Neural cell (in vitro differentiated cells): ENCODE measurements around the gene KLC1. TPM values are rescaled to one million over a fixed set of nuclear protein-coding genes. Genes with fewer than 3 reads are reported as not detected.

ENCODE experiments used
- H2AFZ ChIP-seq: fragments of 200-600, 300-800 bp; sonication (generic), shearing (Covaris generic); 2 replicates; pipeline ENCODE4 v1.6.0; 2014; ENCODE audit warnings: low read depth, mild to moderate bottlenecking, antibody characterized with exemption, low read length, moderate library complexity
- H3F3A ChIP-seq: fragments of 200-600 bp; shearing (Covaris generic); 2 replicates; pipeline ENCODE4 v1.6.1; 2016; ENCODE audit warnings: mild to moderate bottlenecking, moderate library complexity, mixed read lengths, antibody characterized with exemption, low read length; ENCODE audit not compliant: insufficient read depth, poor library complexity, severe bottlenecking
- H3K27ac ChIP-seq: fragments of 200-600, 300-800 bp; sonication (generic), shearing (Covaris generic); 2 replicates; pipeline ENCODE4 v1.5.1; 2014; ENCODE audit warnings: mild to moderate bottlenecking, low read length, moderate library complexity
- H3K27me3 ChIP-seq: fragments of 300-800, 200-600 bp; sonication (generic), shearing (Covaris generic); 2 replicates; pipeline ENCODE4 v1.6.0; 2014; ENCODE audit warnings: mild to moderate bottlenecking, low read depth, low read length, moderate library complexity; ENCODE audit not compliant: insufficient read depth
- H3K36me3 ChIP-seq: fragments of 300-800, 200-600 bp; sonication (generic), shearing (Covaris generic); 2 replicates; pipeline ENCODE4 v1.5.1; 2014; ENCODE audit warnings: mild to moderate bottlenecking, antibody characterized with exemption, low read length, moderate library complexity; ENCODE audit not compliant: insufficient read depth
- H3K4me2 ChIP-seq: fragments of 300-800, 200-600 bp; sonication (generic), shearing (Covaris generic); 2 replicates; pipeline ENCODE4 v1.6.0; 2014; ENCODE audit warnings: mild to moderate bottlenecking, low read length
- H3K4me3 ChIP-seq: fragments of 300-800, 200-600 bp; sonication (generic), shearing (Covaris generic); 2 replicates; pipeline ENCODE4 v1.5.1; 2014; ENCODE audit warnings: mild to moderate bottlenecking, low read length, moderate library complexity
- H3K79me2 ChIP-seq: fragments of 200-600 bp; shearing (Covaris generic); replicated peaks from 2 replicates; pipeline ENCODE4 v1.6.0; 2014; ENCODE audit warnings: mild to moderate bottlenecking, low read length, moderate library complexity; ENCODE audit not compliant: insufficient read depth
- H3K9ac ChIP-seq: fragments of 300-800, 200-600 bp; sonication (generic), shearing (Covaris generic); 2 replicates; pipeline ENCODE4 v1.6.1; 2016; ENCODE audit warnings: mild to moderate bottlenecking, low read length, mixed read lengths
- H3K9me2 ChIP-seq: fragments of 200-600 bp; shearing (Covaris generic); 2 replicates; pipeline ENCODE4 v1.6.1; 2016; ENCODE audit warnings: mild to moderate bottlenecking, low read length, mixed read lengths; ENCODE audit not compliant: insufficient read depth
- H3K9me3 ChIP-seq: fragments of 200-600, 300-800 bp; sonication (generic), shearing (Covaris generic); 2 replicates; pipeline ENCODE4 v1.6.1; 2016; ENCODE audit warnings: mild to moderate bottlenecking, mixed run types, low read length, moderate library complexity, mixed read lengths
- H4K20me1 ChIP-seq: fragments of 200-600 bp; shearing (Covaris generic); 2 replicates; pipeline ENCODE4 v1.6.1; 2016; ENCODE audit warnings: mild to moderate bottlenecking, mixed run types; ENCODE audit not compliant: insufficient read depth
- EP300 ChIP-seq: fragments of 450-650 bp; conservative IDR thresholded peaks from 2 replicates; pipeline ENCODE4 v1.6.1; 2014; ENCODE audit warnings: antibody characterized with exemption, mild to moderate bottlenecking, moderate library complexity; ENCODE audit not compliant: poor library complexity, severe bottlenecking
- EZH2 ChIP-seq: fragments of 200-600, 300-800 bp; shearing (Covaris generic), sonication (generic); IDR thresholded peaks from 2 replicates; pipeline ENCODE4 v1.6.1; 2014; ENCODE audit warnings: antibody characterized with exemption, low read length, borderline replicate concordance, mild to moderate bottlenecking; ENCODE audit not compliant: insufficient read depth, poor library complexity, severe bottlenecking
- MXI1 ChIP-seq: fragments of 450-650 bp; conservative IDR thresholded peaks from 2 replicates; pipeline ENCODE4 v1.6.1; 2014; ENCODE audit warnings: antibody characterized with exemption, mild to moderate bottlenecking; ENCODE audit not compliant: poor library complexity, severe bottlenecking
- POLR2AphosphoS5 ChIP-seq: IDR thresholded peaks from 2 replicates; pipeline ENCODE4 v1.6.1; 2012
- RAD21 ChIP-seq: fragments of 450-650 bp; conservative IDR thresholded peaks from 2 replicates; pipeline ENCODE4 v1.6.1; 2014; ENCODE audit warnings: antibody characterized with exemption, mild to moderate bottlenecking, moderate library complexity
- SMC3 ChIP-seq: fragments of 450-650 bp; conservative IDR thresholded peaks from 2 replicates; pipeline ENCODE4 v1.6.1; 2014; ENCODE audit warnings: antibody characterized with exemption, mild to moderate bottlenecking, moderate library complexity; ENCODE audit not compliant: poor library complexity
- TAF1 ChIP-seq: IDR thresholded peaks from 2 replicates; pipeline ENCODE4 v1.6.1; 2012; ENCODE audit warnings: low read depth
- polyA plus RNA-seq: library from polyadenylated mRNA; depleted of rRNA; stranded (reverse); fragments of >200 nt; gene quantifications from 2 replicates; pipeline ENCODE4 v1.2.3, GENCODE V29; 2014
- TF ChIP-seq, protein P1 (sequence below): fragments of 450-650 bp; IDR thresholded peaks from 2 replicates; pipeline ENCODE4 v1.5.1; 2014; ENCODE audit warnings: antibody characterized with exemption, mild to moderate bottlenecking, moderate library complexity; ENCODE audit not compliant: poor library complexity, severe bottlenecking
- TF ChIP-seq, protein P2 (sequence below): IDR thresholded peaks from 2 replicates; pipeline ENCODE4 v1.6.1; 2012; ENCODE audit warnings: borderline replicate concordance

The KLC1 gene
- polyA plus RNA-seq, 1 donor from 2014 or later: 1,272 TPM

DNA sequence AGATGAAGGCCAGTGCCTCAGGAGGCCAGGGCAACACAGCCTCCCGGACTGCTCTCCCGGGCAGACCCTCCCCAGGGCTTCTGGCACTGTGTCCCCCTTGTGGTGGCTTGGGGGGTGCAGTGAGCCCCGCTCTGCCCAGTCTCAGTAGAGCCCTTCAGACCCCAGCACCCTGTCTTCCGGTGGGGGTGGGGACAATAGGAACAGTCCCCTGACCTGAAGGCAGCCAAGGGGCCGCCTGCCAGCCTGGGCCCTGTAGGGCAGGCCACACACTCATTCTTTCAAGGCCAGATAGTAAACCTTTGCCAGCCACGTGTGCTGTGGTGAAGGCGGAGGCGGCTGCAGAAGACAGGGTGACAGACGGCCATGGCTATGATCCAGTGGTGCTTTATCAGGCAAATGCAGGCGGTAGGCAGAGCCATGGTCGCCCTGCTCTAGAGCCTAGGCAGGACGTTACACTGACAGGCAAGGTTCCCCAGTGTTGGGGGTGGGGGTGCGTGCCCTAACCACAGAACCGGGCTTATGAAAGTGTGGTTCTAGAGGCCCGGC is 101.6 kb downstream of the KLC1 start:
- no peak overlapping the region for H3K27ac ChIP-seq
- no peak overlapping the region for H3K4me2 ChIP-seq
- no peaks in the 10 kb centered on the region for H3K9me3 ChIP-seq
- H3K9ac ChIP-seq: no peak overlapping the region
- H3K4me3 ChIP-seq: no peak overlapping the region
- no peak overlapping the region for H2AFZ ChIP-seq
- no peaks in the 10 kb centered on the region for H3K36me3 ChIP-seq
- H3K9me2 ChIP-seq: no peaks in the 10 kb centered on the region
- H3K79me2 ChIP-seq: no peaks in the 10 kb centered on the region
- no peaks in the 10 kb centered on the region for H3K27me3 ChIP-seq
- no peaks in the 10 kb centered on the region for H4K20me1 ChIP-seq
- TF ChIP-seq, protein P1, sequence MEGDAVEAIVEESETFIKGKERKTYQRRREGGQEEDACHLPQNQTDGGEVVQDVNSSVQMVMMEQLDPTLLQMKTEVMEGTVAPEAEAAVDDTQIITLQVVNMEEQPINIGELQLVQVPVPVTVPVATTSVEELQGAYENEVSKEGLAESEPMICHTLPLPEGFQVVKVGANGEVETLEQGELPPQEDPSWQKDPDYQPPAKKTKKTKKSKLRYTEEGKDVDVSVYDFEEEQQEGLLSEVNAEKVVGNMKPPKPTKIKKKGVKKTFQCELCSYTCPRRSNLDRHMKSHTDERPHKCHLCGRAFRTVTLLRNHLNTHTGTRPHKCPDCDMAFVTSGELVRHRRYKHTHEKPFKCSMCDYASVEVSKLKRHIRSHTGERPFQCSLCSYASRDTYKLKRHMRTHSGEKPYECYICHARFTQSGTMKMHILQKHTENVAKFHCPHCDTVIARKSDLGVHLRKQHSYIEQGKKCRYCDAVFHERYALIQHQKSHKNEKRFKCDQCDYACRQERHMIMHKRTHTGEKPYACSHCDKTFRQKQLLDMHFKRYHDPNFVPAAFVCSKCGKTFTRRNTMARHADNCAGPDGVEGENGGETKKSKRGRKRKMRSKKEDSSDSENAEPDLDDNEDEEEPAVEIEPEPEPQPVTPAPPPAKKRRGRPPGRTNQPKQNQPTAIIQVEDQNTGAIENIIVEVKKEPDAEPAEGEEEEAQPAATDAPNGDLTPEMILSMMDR: no peak
- TF ChIP-seq, protein P2, sequence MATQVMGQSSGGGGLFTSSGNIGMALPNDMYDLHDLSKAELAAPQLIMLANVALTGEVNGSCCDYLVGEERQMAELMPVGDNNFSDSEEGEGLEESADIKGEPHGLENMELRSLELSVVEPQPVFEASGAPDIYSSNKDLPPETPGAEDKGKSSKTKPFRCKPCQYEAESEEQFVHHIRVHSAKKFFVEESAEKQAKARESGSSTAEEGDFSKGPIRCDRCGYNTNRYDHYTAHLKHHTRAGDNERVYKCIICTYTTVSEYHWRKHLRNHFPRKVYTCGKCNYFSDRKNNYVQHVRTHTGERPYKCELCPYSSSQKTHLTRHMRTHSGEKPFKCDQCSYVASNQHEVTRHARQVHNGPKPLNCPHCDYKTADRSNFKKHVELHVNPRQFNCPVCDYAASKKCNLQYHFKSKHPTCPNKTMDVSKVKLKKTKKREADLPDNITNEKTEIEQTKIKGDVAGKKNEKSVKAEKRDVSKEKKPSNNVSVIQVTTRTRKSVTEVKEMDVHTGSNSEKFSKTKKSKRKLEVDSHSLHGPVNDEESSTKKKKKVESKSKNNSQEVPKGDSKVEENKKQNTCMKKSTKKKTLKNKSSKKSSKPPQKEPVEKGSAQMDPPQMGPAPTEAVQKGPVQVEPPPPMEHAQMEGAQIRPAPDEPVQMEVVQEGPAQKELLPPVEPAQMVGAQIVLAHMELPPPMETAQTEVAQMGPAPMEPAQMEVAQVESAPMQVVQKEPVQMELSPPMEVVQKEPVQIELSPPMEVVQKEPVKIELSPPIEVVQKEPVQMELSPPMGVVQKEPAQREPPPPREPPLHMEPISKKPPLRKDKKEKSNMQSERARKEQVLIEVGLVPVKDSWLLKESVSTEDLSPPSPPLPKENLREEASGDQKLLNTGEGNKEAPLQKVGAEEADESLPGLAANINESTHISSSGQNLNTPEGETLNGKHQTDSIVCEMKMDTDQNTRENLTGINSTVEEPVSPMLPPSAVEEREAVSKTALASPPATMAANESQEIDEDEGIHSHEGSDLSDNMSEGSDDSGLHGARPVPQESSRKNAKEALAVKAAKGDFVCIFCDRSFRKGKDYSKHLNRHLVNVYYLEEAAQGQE: no peak
- TF ChIP-seq POLR2AphosphoS5 (no peak), SMC3 (no peak), TAF1 (no peak), MXI1 (no peak), EP300 (no peak), EZH2 (no peak), RAD21 (no peak)
- H3F3A ChIP-seq: no peaks in the 10 kb centered on the region

DNA sequence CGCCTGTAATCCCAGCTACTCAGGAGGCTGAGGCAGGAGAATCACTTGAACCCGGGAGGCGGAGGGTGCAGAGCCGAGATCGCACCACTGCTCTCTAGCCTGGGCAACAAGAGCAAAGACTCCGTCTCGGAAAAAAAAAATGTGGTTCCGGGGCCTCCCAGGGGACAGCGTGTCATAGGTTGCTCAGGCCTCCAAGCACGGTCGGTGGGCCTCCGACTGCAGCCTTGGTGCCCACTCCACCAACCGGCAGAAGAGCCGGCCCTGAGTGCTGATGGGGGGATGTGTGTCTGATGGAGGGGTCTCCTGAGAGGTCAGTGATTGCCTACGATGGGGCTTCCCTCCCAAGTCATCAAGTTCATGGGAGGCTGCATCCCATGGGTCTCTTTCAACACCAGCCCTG is 102.5 kb downstream of the KLC1 start:
- Histone ChIP-seq H2AFZ (no peak overlapping the region), H3K4me3 (no peak overlapping the region), H3K9me3 (no peaks in the 10 kb centered on the region), H3F3A (no peaks in the 10 kb centered on the region), H3K27ac (no peak overlapping the region), H3K9ac (no peak overlapping the region), H3K36me3 (no peaks in the 10 kb centered on the region), H3K79me2 (no peaks in the 10 kb centered on the region), H4K20me1 (no peaks in the 10 kb centered on the region), H3K27me3 (no peaks in the 10 kb centered on the region), H3K9me2 (no peaks in the 10 kb centered on the region), H3K4me2 (no peak overlapping the region)
- TF ChIP-seq RAD21 (no peak), EP300 (no peak), POLR2AphosphoS5 (no peak), SMC3 (no peak)
- TF ChIP-seq, protein P2: no peak
- TF ChIP-seq, protein P1: no peak
